Measurements from ENCODE around the gene CLMN. TPM values are rescaled to one million over a fixed set of nuclear protein-coding genes. Genes with fewer than 3 reads are reported as not detected.

CLMN gene
- total RNA-seq, 4 donors from 2014 or later: 6.5 to 10.0 (median 7.9) TPM

DNA sequence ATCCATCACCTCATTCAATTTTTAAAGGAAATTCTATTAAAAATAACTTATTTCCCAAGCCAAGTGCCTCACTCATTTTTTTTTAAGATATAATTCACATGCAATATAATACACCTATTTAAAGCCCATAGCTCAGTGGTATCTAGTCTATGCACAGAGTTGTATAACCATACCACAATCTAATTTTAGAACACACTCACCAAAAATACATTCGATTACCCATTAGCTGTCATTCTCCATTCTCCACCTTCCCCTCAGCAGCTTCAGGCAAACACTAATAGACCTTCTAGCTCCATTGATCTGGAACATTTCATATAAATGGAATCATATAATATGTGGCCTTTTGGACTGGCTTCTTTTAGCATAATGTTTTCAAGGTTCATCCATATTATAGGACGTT is 49.5 kb downstream of the CLMN start:
- DNase-seq (ENCODE audit: extremely low spot score): no peak
- WGBS: 84% methylated on average over 2 of the region's 2 CpGs
- no peak overlapping the region for H3K27ac ChIP-seq (replicated peaks in 1 of 4)

GRCh38 chr14:95269493-95269892 is 50.2 kb downstream of the CLMN start:
- no peaks in the 10 kb centered on the region for H3K27me3 ChIP-seq
- no peak overlapping the region for H3K27ac ChIP-seq (replicated peaks in 1 of 4)
- no peak for DNase-seq (ENCODE audit: extremely low spot score)
- no peaks in the 10 kb centered on the region for H3K9me3 ChIP-seq
- no peaks in the 10 kb centered on the region for H3K36me3 ChIP-seq
- WGBS: 90% methylated on average over 2 of the region's 2 CpGs
- intact Hi-C loops (cut with DNase I): no loop called here
- TF ChIP-seq EP300 (IDR thresholded peaks at IDR 0.05) (no peak), POLR2A (IDR thresholded peaks at IDR 0.05; ENCODE audit: low read depth) (no peak), POLR2AphosphoS5 (IDR thresholded peaks at IDR 0.05) (no peak)
- TF ChIP-seq, protein P1, sequence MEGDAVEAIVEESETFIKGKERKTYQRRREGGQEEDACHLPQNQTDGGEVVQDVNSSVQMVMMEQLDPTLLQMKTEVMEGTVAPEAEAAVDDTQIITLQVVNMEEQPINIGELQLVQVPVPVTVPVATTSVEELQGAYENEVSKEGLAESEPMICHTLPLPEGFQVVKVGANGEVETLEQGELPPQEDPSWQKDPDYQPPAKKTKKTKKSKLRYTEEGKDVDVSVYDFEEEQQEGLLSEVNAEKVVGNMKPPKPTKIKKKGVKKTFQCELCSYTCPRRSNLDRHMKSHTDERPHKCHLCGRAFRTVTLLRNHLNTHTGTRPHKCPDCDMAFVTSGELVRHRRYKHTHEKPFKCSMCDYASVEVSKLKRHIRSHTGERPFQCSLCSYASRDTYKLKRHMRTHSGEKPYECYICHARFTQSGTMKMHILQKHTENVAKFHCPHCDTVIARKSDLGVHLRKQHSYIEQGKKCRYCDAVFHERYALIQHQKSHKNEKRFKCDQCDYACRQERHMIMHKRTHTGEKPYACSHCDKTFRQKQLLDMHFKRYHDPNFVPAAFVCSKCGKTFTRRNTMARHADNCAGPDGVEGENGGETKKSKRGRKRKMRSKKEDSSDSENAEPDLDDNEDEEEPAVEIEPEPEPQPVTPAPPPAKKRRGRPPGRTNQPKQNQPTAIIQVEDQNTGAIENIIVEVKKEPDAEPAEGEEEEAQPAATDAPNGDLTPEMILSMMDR (IDR thresholded peaks at IDR 0.05): no peak
- peaks cover 11 to 17% (median 13%) of the 10 kb centered on the region in 4 donors for H3K4me1 ChIP-seq
- no peak overlapping the region for H3K4me3 ChIP-seq

More for the DNA sequence above, 49.5 kb downstream of the CLMN start:
- intact Hi-C loops (cut with DNase I): no loop called here
- H3K4me3 ChIP-seq: no peak overlapping the region
- peaks cover 6 to 12% (median 8%) of the 10 kb centered on the region in 4 donors for H3K4me1 ChIP-seq
- no peaks in the 10 kb centered on the region for H3K36me3 ChIP-seq
- no peaks in the 10 kb centered on the region for H3K9me3 ChIP-seq
- H3K27me3 ChIP-seq: no peaks in the 10 kb centered on the region
- no peak for TF ChIP-seq POLR2AphosphoS5 (IDR thresholded peaks at IDR 0.05)
- TF ChIP-seq, protein P1 (IDR thresholded peaks at IDR 0.05): no peak

DNA sequence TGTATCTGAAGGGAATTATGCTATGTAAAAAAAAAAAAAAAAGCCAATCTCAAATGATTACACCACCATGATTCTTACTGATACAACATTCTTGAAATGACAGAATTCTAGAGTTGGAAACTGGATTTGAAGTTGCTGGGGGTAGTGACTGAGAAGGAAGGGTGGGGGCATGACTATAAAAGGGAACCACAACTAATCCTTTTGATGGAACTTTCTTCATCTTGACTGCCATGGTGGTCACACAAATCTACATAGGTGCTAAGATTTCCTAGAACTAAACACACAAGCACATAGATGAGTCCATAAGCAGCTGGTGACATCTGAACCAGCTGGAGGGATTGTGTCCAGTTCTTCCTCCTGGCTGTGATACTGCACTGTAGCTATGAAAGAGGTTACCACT is 51.4 kb downstream of the CLMN start:
- H3K27ac ChIP-seq (replicated peaks in 1 of 4): no peak overlapping the region
- H3K27me3 ChIP-seq: no peaks in the 10 kb centered on the region
- TF ChIP-seq EP300 (IDR thresholded peaks at IDR 0.05) (no peak), POLR2AphosphoS5 (IDR thresholded peaks at IDR 0.05) (no peak)
- intact Hi-C loops (cut with DNase I): no loop called here
- H3K9me3 ChIP-seq: no peaks in the 10 kb centered on the region
- no peak for DNase-seq (ENCODE audit: extremely low spot score)
- H3K4me1 ChIP-seq: peaks cover 11 to 17% (median 13%) of the 10 kb centered on the region in 4 donors
- H3K36me3 ChIP-seq: no peaks in the 10 kb centered on the region
- H3K4me3 ChIP-seq: no peak overlapping the region

- H3K4me3 ChIP-seq: no peak overlapping the region
- intact Hi-C loops (cut with DNase I): no loop called here
- TF ChIP-seq POLR2AphosphoS5 (IDR thresholded peaks at IDR 0.05) (no peak), EP300 (IDR thresholded peaks at IDR 0.05) (no peak), POLR2A (IDR thresholded peaks at IDR 0.05; ENCODE audit: low read depth) (no peak)
- TF ChIP-seq, protein P1 (IDR thresholded peaks at IDR 0.05): no peak
- H3K9me3 ChIP-seq: no peaks in the 10 kb centered on the region
- H3K4me1 ChIP-seq: peaks cover 11 to 17% (median 14%) of the 10 kb centered on the region in 4 donors
- no peaks in the 10 kb centered on the region for H3K27me3 ChIP-seq
- no peaks in the 10 kb centered on the region for H3K36me3 ChIP-seq
- 81% methylated on average over 4 of the region's 4 CpGs for WGBS
- DNase-seq (ENCODE audit: extremely low spot score): no peak
- no peak overlapping the region for H3K27ac ChIP-seq (replicated peaks in 1 of 4)
These were observed 52.4 kb downstream of the CLMN start for GRCh38 chr14:95267306-95267705.

- intact Hi-C loops (cut with DNase I): no loop called here
These were observed 54.3 kb downstream of the CLMN start for GRCh38 chr14:95265106-95266094.

More at GRCh38 chr14:95265106-95266094, 54.3 kb downstream of the CLMN start:
- no peaks in the 10 kb centered on the region for H3K36me3 ChIP-seq
- H3K4me1 ChIP-seq: peaks cover 22 to 26% (median 24%) of the 10 kb centered on the region in 4 donors
- peak overlapping the region in 3 of 4 donors; percentile 39 to 67 (median 45) for H3K27ac ChIP-seq (replicated peaks in 1 of 4)
- TF ChIP-seq, protein P1 (IDR thresholded peaks at IDR 0.05): no peak
- TF ChIP-seq EP300 (IDR thresholded peaks at IDR 0.05) (no peak), POLR2A (IDR thresholded peaks at IDR 0.05; ENCODE audit: low read depth) (no peak), POLR2AphosphoS5 (IDR thresholded peaks at IDR 0.05) (peak; percentile 32 to 82)
- no peaks in the 10 kb centered on the region for H3K27me3 ChIP-seq
- no peak overlapping the region for H3K4me3 ChIP-seq
- no peak for DNase-seq (ENCODE audit: extremely low spot score)
- 35% methylated on average over 12 of the region's 12 CpGs for WGBS
- no peaks in the 10 kb centered on the region for H3K9me3 ChIP-seq

Data from esophagus muscularis mucosa (tissue), 4 donors.